Right lobe of liver (tissue), 4 donors: ENCODE data around the gene ULBP3.

Experiments
- POLR2A ChIP-seq: fragments of 450-650 bp; IDR thresholded peaks from one replicate; pipeline ENCODE4 v1.6.1; 2017; ENCODE audit warnings: antibody characterized with exemption, mild to moderate bottlenecking
- TF ChIP-seq, protein P1 (sequence below), 4 donors: fragments of 200-600 bp in 3 of 4; fragments of 450-650 bp in 1 of 4; IDR thresholded peaks; one replicate each; pipeline versions ENCODE4 v1.5.1 to v1.8.0; 2016 to 2022; ENCODE audit warnings: antibody characterized with exemption in 4 of 4, mild to moderate bottlenecking in 2 of 4
- donor health status: DM: no; HTN: no; CAD: no.
- donor health status: DM: no; HTN: no; CAD: no.
- donor health status: DM: no; HTN: yes; CAD: no.

- TF ChIP-seq, protein P1, sequence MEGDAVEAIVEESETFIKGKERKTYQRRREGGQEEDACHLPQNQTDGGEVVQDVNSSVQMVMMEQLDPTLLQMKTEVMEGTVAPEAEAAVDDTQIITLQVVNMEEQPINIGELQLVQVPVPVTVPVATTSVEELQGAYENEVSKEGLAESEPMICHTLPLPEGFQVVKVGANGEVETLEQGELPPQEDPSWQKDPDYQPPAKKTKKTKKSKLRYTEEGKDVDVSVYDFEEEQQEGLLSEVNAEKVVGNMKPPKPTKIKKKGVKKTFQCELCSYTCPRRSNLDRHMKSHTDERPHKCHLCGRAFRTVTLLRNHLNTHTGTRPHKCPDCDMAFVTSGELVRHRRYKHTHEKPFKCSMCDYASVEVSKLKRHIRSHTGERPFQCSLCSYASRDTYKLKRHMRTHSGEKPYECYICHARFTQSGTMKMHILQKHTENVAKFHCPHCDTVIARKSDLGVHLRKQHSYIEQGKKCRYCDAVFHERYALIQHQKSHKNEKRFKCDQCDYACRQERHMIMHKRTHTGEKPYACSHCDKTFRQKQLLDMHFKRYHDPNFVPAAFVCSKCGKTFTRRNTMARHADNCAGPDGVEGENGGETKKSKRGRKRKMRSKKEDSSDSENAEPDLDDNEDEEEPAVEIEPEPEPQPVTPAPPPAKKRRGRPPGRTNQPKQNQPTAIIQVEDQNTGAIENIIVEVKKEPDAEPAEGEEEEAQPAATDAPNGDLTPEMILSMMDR (IDR thresholded peaks at IDR 0.05) = no peak
- TF ChIP-seq POLR2A = no peak
Measured at GRCh38 chr6:150084426-150084825, 15.5 kb upstream of the ULBP3 start.
